RWPE1 (cell line): Measurements from ENCODE around the gene RXFP1.

Experiments
- CTCF ChIA-PET: fragments of 350-600 bp; sonication (Branson Sonifier 250); formaldehyde crosslinking; extraction: SDS; loops from one replicate; lab custom pipeline; 2021; lab: Yijun Ruan, JAX
- POLR2A ChIA-PET: fragments of 400-600 bp; formaldehyde crosslinking; extraction: SDS; loops from one replicate; lab custom pipeline; 2020; ENCODE audit warnings: antibody characterized with exemption; ENCODE audit not compliant: low non-redundant PET; lab: Yijun Ruan, JAX
- DNase-seq: peaks from one replicate; pipeline ENCODE4 v3.0.0; 2012; ENCODE audit warnings: low spot score
- H3K27ac ChIP-seq: fragments of 450-650 bp; 2 replicates; pipeline ENCODE4 v1.5.1; 2017
- TF ChIP-seq, protein P1 (sequence below): fragments of 450-650 bp; conservative IDR thresholded peaks from 2 replicates; pipeline ENCODE4 v1.5.1; 2017; ENCODE audit warnings: low read depth, mild to moderate bottlenecking

Gene RXFP1

DNA sequence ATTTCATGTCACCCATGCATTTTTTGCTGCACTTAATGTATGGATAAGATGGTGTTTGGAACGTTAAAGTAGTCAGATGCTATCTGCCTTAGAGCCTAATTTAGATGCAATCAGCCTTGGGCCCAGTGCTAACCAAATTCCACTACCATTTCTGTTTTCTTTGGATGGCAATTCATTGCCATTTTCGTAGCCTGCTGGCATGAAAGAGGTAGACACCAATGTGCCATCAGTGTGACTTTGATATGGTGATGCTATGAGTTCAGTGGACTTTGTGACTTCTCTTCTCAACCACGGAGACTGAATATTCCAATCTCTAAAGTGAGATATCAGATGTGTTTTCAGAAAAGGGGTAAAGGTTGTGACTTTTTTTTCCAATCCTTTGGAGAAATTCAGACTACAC is 152.0 kb downstream of the RXFP1 start:
- ChIA-PET POLR2A (no interaction called here), CTCF (no interaction called here)
- TF ChIP-seq, protein P1, sequence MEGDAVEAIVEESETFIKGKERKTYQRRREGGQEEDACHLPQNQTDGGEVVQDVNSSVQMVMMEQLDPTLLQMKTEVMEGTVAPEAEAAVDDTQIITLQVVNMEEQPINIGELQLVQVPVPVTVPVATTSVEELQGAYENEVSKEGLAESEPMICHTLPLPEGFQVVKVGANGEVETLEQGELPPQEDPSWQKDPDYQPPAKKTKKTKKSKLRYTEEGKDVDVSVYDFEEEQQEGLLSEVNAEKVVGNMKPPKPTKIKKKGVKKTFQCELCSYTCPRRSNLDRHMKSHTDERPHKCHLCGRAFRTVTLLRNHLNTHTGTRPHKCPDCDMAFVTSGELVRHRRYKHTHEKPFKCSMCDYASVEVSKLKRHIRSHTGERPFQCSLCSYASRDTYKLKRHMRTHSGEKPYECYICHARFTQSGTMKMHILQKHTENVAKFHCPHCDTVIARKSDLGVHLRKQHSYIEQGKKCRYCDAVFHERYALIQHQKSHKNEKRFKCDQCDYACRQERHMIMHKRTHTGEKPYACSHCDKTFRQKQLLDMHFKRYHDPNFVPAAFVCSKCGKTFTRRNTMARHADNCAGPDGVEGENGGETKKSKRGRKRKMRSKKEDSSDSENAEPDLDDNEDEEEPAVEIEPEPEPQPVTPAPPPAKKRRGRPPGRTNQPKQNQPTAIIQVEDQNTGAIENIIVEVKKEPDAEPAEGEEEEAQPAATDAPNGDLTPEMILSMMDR: no peak
- no peak for DNase-seq
- no peak overlapping the region for H3K27ac ChIP-seq

- POLR2A ChIA-PET: no interaction called here
- TF ChIP-seq, protein P1: no peak
- no peak for DNase-seq
- no peak overlapping the region for H3K27ac ChIP-seq
- CTCF ChIA-PET: no interaction called here
Measured at GRCh38 chr4:158676076-158676475, 154.4 kb downstream of the RXFP1 start.

GRCh38 chr4:158678767-158679166 is 157.1 kb downstream of the RXFP1 start:
- CTCF ChIA-PET: interaction anchor here (0.7 kb wide), 1 partner anchor 12 kb away, joined by 3 read pairs; no protein-coding TSS in a partner anchor
- no peak for DNase-seq

DNA sequence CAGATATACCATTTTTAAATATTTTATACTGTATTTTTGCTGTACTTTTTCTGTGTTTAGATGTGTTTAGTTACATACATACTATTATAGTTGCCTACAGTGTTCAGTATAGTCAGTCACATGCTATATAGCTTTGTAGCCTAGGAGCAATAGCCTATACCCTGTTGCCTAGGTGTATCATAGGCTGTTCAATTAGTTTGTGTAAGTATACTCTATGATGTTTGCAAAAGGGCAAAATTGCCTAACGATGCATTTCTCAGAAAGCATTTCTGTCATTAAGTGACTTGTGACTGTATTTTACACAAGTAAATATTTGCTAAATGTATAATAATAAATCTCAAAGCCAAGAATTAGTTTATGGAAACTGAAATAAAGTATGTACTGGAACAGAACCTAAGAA is 159.9 kb downstream of the RXFP1 start:
- TF ChIP-seq, protein P1: no peak
- CTCF ChIA-PET: no interaction called here
- POLR2A ChIA-PET: no interaction called here
- DNase-seq: no peak
- no peak overlapping the region for H3K27ac ChIP-seq

More at GRCh38 chr4:158678767-158679166, 157.1 kb downstream of the RXFP1 start:
- POLR2A ChIA-PET: no interaction called here
- TF ChIP-seq, protein P1: no peak
- H3K27ac ChIP-seq: no peak overlapping the region

DNA sequence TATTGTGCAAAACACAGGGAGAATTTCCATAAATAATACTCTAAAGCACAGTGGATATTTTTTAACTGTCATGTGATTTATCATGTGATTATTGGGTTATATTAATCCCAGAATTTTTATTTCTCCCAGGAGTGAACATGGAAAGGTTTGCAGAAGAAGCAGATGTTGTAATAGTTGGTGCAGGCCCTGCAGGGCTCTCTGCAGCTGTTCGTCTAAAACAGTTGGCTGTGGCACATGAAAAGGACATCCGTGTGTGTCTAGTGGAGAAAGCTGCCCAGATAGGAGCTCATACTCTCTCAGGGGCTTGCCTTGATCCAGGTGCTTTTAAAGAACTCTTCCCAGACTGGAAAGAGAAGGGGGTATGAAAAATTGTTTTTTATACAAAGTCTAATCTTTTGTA is 160.4 kb downstream of the RXFP1 start:
- POLR2A ChIA-PET: no interaction called here
- H3K27ac ChIP-seq: no peak overlapping the region
- TF ChIP-seq, protein P1: no peak
- CTCF ChIA-PET: no interaction called here
- no peak for DNase-seq

DNA sequence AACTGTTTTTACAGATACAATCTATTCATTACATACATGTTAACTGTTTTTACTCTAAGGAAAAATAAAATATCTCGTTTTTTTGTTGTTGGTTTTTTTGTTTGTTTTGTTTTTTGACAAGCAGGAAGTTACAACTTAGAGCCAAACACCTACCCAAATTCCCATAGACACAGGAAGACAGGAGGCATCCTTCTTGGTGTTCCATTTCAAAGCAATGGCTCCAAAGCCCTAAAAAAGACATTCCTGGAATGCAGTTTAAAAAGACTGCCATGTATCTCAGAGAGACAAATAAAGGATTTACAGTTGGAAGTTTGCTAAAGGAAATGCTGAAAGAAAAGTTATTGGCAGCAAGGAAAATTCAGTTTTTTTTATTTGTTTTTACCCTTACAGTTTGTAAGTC is 167.1 kb downstream of the RXFP1 start:
- TF ChIP-seq, protein P1: no peak
- ChIA-PET CTCF (no interaction called here), POLR2A (no interaction called here)
- DNase-seq: no peak
- no peak overlapping the region for H3K27ac ChIP-seq
